ENCODE data around the gene ALOXE3.

DNA sequence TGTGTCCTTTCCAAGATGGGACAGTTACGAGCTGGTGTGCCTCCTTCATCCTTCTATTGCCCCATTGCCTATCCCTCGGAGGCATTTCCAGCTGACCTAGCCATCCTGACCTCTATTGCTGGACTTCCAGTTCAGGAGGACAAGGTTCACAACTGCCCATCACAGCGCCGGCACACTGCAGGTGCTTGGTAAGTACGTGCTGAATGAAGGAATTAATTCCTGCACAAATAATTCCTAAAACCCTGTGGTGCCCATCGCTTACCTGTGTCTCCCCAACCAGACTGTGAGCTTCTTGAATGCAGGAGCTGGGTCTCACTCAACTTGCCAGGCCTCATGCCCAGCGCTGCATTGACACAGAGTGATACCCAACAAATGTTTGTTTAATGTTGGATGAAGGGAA, 66.5 kb downstream of the ALOXE3 start:
- TF ChIP-seq, protein P1, sequence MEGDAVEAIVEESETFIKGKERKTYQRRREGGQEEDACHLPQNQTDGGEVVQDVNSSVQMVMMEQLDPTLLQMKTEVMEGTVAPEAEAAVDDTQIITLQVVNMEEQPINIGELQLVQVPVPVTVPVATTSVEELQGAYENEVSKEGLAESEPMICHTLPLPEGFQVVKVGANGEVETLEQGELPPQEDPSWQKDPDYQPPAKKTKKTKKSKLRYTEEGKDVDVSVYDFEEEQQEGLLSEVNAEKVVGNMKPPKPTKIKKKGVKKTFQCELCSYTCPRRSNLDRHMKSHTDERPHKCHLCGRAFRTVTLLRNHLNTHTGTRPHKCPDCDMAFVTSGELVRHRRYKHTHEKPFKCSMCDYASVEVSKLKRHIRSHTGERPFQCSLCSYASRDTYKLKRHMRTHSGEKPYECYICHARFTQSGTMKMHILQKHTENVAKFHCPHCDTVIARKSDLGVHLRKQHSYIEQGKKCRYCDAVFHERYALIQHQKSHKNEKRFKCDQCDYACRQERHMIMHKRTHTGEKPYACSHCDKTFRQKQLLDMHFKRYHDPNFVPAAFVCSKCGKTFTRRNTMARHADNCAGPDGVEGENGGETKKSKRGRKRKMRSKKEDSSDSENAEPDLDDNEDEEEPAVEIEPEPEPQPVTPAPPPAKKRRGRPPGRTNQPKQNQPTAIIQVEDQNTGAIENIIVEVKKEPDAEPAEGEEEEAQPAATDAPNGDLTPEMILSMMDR (conservative IDR thresholded peaks at IDR 0.05; ENCODE audit: low read length) = no peak
- no peak for TF ChIP-seq EZH2phosphoT487 (IDR thresholded peaks at IDR 0.05; ENCODE audit: borderline replicate concordance)
